NB4 (cell line): ENCODE measurements around the gene CHDH.

Source experiments
- CTCF ChIP-seq: IDR thresholded peaks from one replicate; pipeline ENCODE4 v1.5.1; 2012; ENCODE audit warnings: low read depth, low read length
- MYC ChIP-seq: IDR thresholded peaks from 2 replicates; pipeline ENCODE4 v1.6.1; 2011; ENCODE audit warnings: low read depth, low read length

GRCh38 chr3:53811143-53811927, 34.9 kb downstream of the CHDH start:
- TF ChIP-seq CTCF (no peak), MYC (no peak)
